H1 (cell line): ENCODE results near the gene CACNA1B. TPM values are rescaled to one million over a fixed set of nuclear protein-coding genes. Genes with fewer than 3 reads are reported as not detected.
A peak's percentile ranks its signal among the peaks of the same experiment; 100 is the strongest.

Source experiments
- CTCF ChIA-PET: fragments of 300-600 bp; sonication (Branson Sonifier 250); formaldehyde crosslinking; loops from one replicate; lab custom pipeline; 2021; ENCODE audit not compliant: partially characterized antibody; lab: Charles Lee
- POLR2A ChIA-PET: fragments of 300-600 bp; sonication (Branson Sonifier 250); formaldehyde crosslinking; loops from one replicate; lab custom pipeline; 2021; ENCODE audit warnings: inconsistent platforms; ENCODE audit not compliant: partially characterized antibody; lab: Charles Lee
- DNase-seq, 2 experiments: peaks; one replicate each; pipeline versions ENCODE4 v3.0.0 to v3.0.0-alpha.2; 2010 to 2022; ENCODE audit warnings: low spot score in 2 of 2, low read depth in 1 of 2, mixed read lengths in 1 of 2
- FAIRE-seq: peaks from 2 replicates; lab custom pipeline; 2011; peaks lifted over from hg19 to GRCh38; lab: Jason Lieb, UNC
- H2AFZ ChIP-seq: 2 replicates; pipeline ENCODE4 v1.8.1; 2012; ENCODE audit warnings: low read length, inconsistent platforms
- H2AK5ac ChIP-seq: 2 replicates; pipeline ENCODE4 v1.6.1; 2013; ENCODE audit warnings: low read depth, low read length
- H2BK120ac ChIP-seq: replicated peaks from 2 replicates; pipeline ENCODE3; 2013; ENCODE audit warnings: low read depth, low read length, inconsistent platforms
- H2BK12ac ChIP-seq: 2 replicates; pipeline ENCODE4 v1.6.1; 2013; ENCODE audit warnings: low read depth, low read length
- H2BK15ac ChIP-seq: 2 replicates; pipeline ENCODE4 v1.6.1; 2013; ENCODE audit warnings: low read length
- H2BK20ac ChIP-seq: 2 replicates; pipeline ENCODE4 v1.6.1; 2013; ENCODE audit warnings: low read length
- H2BK5ac ChIP-seq: 2 replicates; pipeline ENCODE4 v1.6.1; 2013; ENCODE audit warnings: low read depth, low read length
- H3K14ac ChIP-seq: 2 replicates; pipeline ENCODE4 v1.6.1; 2013; ENCODE audit warnings: inconsistent platforms; ENCODE audit not compliant: insufficient read length
- H3K18ac ChIP-seq: 2 replicates; pipeline ENCODE4 v1.6.1; 2013; ENCODE audit warnings: low read length; ENCODE audit errors: extremely low read depth
- H3K23ac ChIP-seq: 2 replicates; pipeline ENCODE4 v1.6.1; 2013; ENCODE audit warnings: inconsistent platforms; ENCODE audit not compliant: insufficient read length
- H3K23me2 ChIP-seq: 2 replicates; pipeline ENCODE4 v1.6.1; 2013; ENCODE audit warnings: low read depth, low read length
- H3K27ac ChIP-seq: 2 replicates; pipeline ENCODE4 v1.6.1; 2011; ENCODE audit warnings: low read depth, low read length, inconsistent platforms
- H3K27me3 ChIP-seq, 4 experiments: replicated peaks in 1 of 4; 1 replicate in 1 of 4; 2 replicates in 3 of 4; pipeline versions ENCODE4 v1.6.1 to v1.8.1; 2011 to 2013; ENCODE audit warnings: low read length in 3 of 4, mild to moderate bottlenecking in 3 of 4, inconsistent platforms in 2 of 4, mixed read lengths in 2 of 4, moderate library complexity in 1 of 4; ENCODE audit not compliant: control insufficient read depth in 3 of 4, insufficient read depth in 3 of 4; ENCODE audit errors: extremely low read depth in 1 of 4
- H3K36me3 ChIP-seq, 4 experiments: 2 replicates each; pipeline versions ENCODE4 v1.6.1 to v1.8.1; 2011 to 2013; ENCODE audit warnings: mild to moderate bottlenecking in 4 of 4, low read length in 3 of 4, moderate library complexity in 2 of 4, control low read depth in 1 of 4, inconsistent platforms in 1 of 4; ENCODE audit not compliant: insufficient read depth in 4 of 4, control insufficient read depth in 2 of 4
- H3K4ac ChIP-seq: replicated peaks from 2 replicates; pipeline ENCODE3; 2013; ENCODE audit warnings: low read length, low read depth, mixed read lengths, inconsistent platforms; ENCODE audit not compliant: insufficient read length
- H3K4me1 ChIP-seq, 4 experiments: replicated peaks in 1 of 4; 1 replicate in 1 of 4; 2 replicates in 3 of 4; pipeline versions ENCODE4 v1.6.1 to v1.8.1; 2011 to 2013; ENCODE audit warnings: low read length in 3 of 4, inconsistent platforms in 2 of 4, mixed read lengths in 1 of 4; ENCODE audit not compliant: insufficient read depth in 4 of 4, control insufficient read depth in 3 of 4
- H3K4me2 ChIP-seq, 2 experiments: 2 replicates each; pipeline versions ENCODE4 v1.6.1 to v1.8.1; 2011 to 2013; ENCODE audit warnings: low read depth in 2 of 2, low read length in 2 of 2, control low read depth in 1 of 2, inconsistent platforms in 1 of 2, mild to moderate bottlenecking in 1 of 2; ENCODE audit not compliant: insufficient read depth in 1 of 2
- H3K4me3 ChIP-seq, 4 experiments: fragments of 200-600, 300-600 bp in 1 of 4; sonication (generic), shearing (Covaris generic), sonication (Bioruptor Twin) in 1 of 4; 2 replicates each; pipeline versions ENCODE4 v1.5.1 to v1.8.1; 2011 to 2016; ENCODE audit warnings: low read length in 4 of 4, low read depth in 3 of 4, control low read depth in 2 of 4, inconsistent platforms in 2 of 4, mild to moderate bottlenecking in 2 of 4, mixed read lengths in 1 of 4, moderate library complexity in 1 of 4; ENCODE audit not compliant: insufficient read depth in 2 of 4; ENCODE audit errors: extremely low read depth in 1 of 4
- H3K56ac ChIP-seq: replicated peaks from 2 replicates; pipeline ENCODE3; 2013; ENCODE audit warnings: low read depth, mild to moderate bottlenecking, mixed read lengths, low read length, inconsistent platforms; ENCODE audit not compliant: insufficient read length
- H3K79me1 ChIP-seq: 2 replicates; pipeline ENCODE4 v1.6.1; 2013; ENCODE audit warnings: low read depth, low read length, control low read depth
- H3K79me2 ChIP-seq, 2 experiments: 2 replicates each; pipeline versions ENCODE4 v1.6.1 to v1.8.1; 2012 to 2013; ENCODE audit warnings: low read length in 2 of 2, mild to moderate bottlenecking in 2 of 2, inconsistent platforms in 1 of 2; ENCODE audit not compliant: insufficient read depth in 2 of 2, control insufficient read depth in 1 of 2
- H3K9ac ChIP-seq, 4 experiments: replicated peaks in 1 of 4; 1 replicate in 1 of 4; 2 replicates in 3 of 4; pipeline versions ENCODE4 v1.6.1 to v1.8.1; 2011 to 2013; ENCODE audit warnings: low read depth in 3 of 4, low read length in 3 of 4, control low read depth in 2 of 4, mild to moderate bottlenecking in 2 of 4, moderate library complexity in 2 of 4, inconsistent platforms in 1 of 4; ENCODE audit errors: extremely low read depth in 1 of 4
- H3K9me3 ChIP-seq, 2 experiments: 2 replicates each; pipeline versions ENCODE4 v1.6.1 to v1.8.1; 2012 to 2013; ENCODE audit warnings: mild to moderate bottlenecking in 2 of 2, moderate library complexity in 2 of 2, control low read depth in 1 of 2, inconsistent platforms in 1 of 2, low read depth in 1 of 2, low read length in 1 of 2, mixed read lengths in 1 of 2; ENCODE audit not compliant: insufficient read depth in 2 of 2
- H4K20me1 ChIP-seq, 2 experiments: replicated peaks in 1 of 2; 2 replicates each; pipeline versions ENCODE3 to v1.8.1; 2011 to 2013; ENCODE audit warnings: inconsistent platforms in 2 of 2, low read length in 2 of 2, mild to moderate bottlenecking in 1 of 2; ENCODE audit not compliant: insufficient read depth in 2 of 2, control insufficient read depth in 1 of 2
- H4K5ac ChIP-seq: 2 replicates; pipeline ENCODE4 v1.6.1; 2013; ENCODE audit warnings: low read length, low read depth, mixed read lengths, inconsistent platforms; ENCODE audit not compliant: insufficient read length
- H4K8ac ChIP-seq: 2 replicates; pipeline ENCODE4 v1.8.0; 2013; ENCODE audit warnings: mild to moderate bottlenecking, moderate library complexity, low read length, inconsistent platforms; ENCODE audit not compliant: insufficient read depth; ENCODE audit errors: extremely low read depth
- H4K91ac ChIP-seq: replicated peaks from 2 replicates; pipeline ENCODE3; 2013; ENCODE audit warnings: low read length, mixed read lengths, inconsistent platforms; ENCODE audit not compliant: insufficient read length
- CHD2 ChIP-seq: IDR thresholded peaks from 2 replicates; pipeline ENCODE4 v1.6.1; 2012; ENCODE audit warnings: low read length, improper control_type of control experiment
- CTCF ChIP-seq, 3 experiments: IDR thresholded peaks; 1 replicate in 2 of 3; 2 replicates in 1 of 3; pipeline versions ENCODE4 v1.5.1 to v1.6.1; 2011; ENCODE audit warnings: low read length in 3 of 3, mild to moderate bottlenecking in 3 of 3, inconsistent platforms in 2 of 3, low read depth in 1 of 3, moderate library complexity in 1 of 3; ENCODE audit not compliant: insufficient read depth in 1 of 3; ENCODE audit errors: control extremely low read depth in 1 of 3
- GTF2F1 ChIP-seq: IDR thresholded peaks from 2 replicates; pipeline ENCODE4 v1.6.1; 2012; ENCODE audit warnings: low read depth, low read length, improper control_type of control experiment, borderline replicate concordance
- JUND ChIP-seq: IDR thresholded peaks from 2 replicates; pipeline ENCODE4 v1.6.1; 2011; ENCODE audit warnings: mild to moderate bottlenecking, improper control_type of control experiment, low read length
- WGBS, 2 experiments: shearing (Covaris generic) in 1 of 2; methylation state at CpG; one replicate each; pipeline versions ENCODE4 v1.1.6 to v1.1.7; 2013 to 2015; ENCODE audit warnings: low lambda C conversion rate in 2 of 2, mixed read lengths in 2 of 2, inconsistent platforms in 1 of 2, low coverage in 1 of 2, missing lambda C conversion rate in 1 of 2; ENCODE audit not compliant: insufficient replicate concordance in 2 of 2, insufficient coverage in 1 of 2, insufficient read length in 1 of 2; ENCODE audit errors: extremely low coverage in 1 of 2, missing lambda C conversion rate in 1 of 2; 5-methylcytosine and 5-hydroxymethylcytosine counted together
- polyA plus RNA-seq, 7 experiments: library from polyadenylated mRNA; depleted of rRNA in 3 of 7; stranded (reverse) in 5 of 7; unstranded in 2 of 7; fragments of >200 nt in 5 of 7; fragments of 200-250 nt in 2 of 7; gene quantifications; 1 replicate in 5 of 7; 2 replicates in 1 of 7; 4 replicates in 1 of 7; pipeline versions ENCODE4 v1.2.1 to v1.2.3, GENCODE V29; 2011 to 2013; ENCODE audit warnings: missing spikeins in 2 of 7, mixed read lengths in 2 of 7
- total RNA-seq: library from RNA; stranded (reverse); fragmentation: NEBNext Ultra II Directional; extraction: Animal tissue kit (Norgen Biotek cat#: 25700); gene quantifications from 2 replicates; pipeline ENCODE4 v1.2.1, GENCODE V29; 2021

The CACNA1B gene
- total and polyA plus RNA-seq, 2 of the 8 experiments (the other 6 are each of a cell fraction or from before 2014, with no cell fraction given) = 1.5 to 5.7 TPM

GRCh38 chr9:138062196-138062595, 184.6 kb downstream of the CACNA1B start:
- no peak for TF ChIP-seq CHD2
- no peak for TF ChIP-seq CTCF (IDR thresholded peaks at IDR 0.05; ENCODE audit: control extremely low read depth in 1 of 3, insufficient read depth in 1 of 3, low read depth in 1 of 3, low read length in 3 of 3)
- no peak for TF ChIP-seq JUND
- TF ChIP-seq GTF2F1 = no peak
- no peaks in the 10 kb centered on the region for H3K79me2 ChIP-seq
- H4K20me1 ChIP-seq = no peaks in the 10 kb centered on the region
- H2AK5ac ChIP-seq = no peak overlapping the region
- H3K14ac ChIP-seq = no peak overlapping the region
- no peak overlapping the region; a peak in 1 of 8 replicates for H3K4me3 ChIP-seq
- peaks cover 48 to 85% of the 10 kb centered on the region in 2 experiments for H3K9me3 ChIP-seq
- H2BK15ac ChIP-seq = no peak overlapping the region
- H3K27me3 ChIP-seq = no peaks in the 10 kb centered on the region
- DNase-seq = no peak
- H4K91ac ChIP-seq = no peak overlapping the region
- no peaks in the 10 kb centered on the region for H3K79me1 ChIP-seq
- H3K18ac ChIP-seq = no peak overlapping the region
- no peak overlapping the region for H2BK20ac ChIP-seq
- H3K23me2 ChIP-seq = no peaks in the 10 kb centered on the region
- no peak overlapping the region for H3K9ac ChIP-seq
- H2BK120ac ChIP-seq = no peak overlapping the region
- ChIA-PET POLR2A (no interaction called here), CTCF (interaction anchor here (1.0 to 1.9 kb wide), 2 partner anchors 11 to 45 kb away, joined by 3 to 4 read pairs; no protein-coding TSS in a partner anchor)
- H4K8ac ChIP-seq = peak overlapping the region; percentile 79
- H3K56ac ChIP-seq = no peak overlapping the region
- no peak overlapping the region for H2BK5ac ChIP-seq
- peaks cover 0 to 10% (median 2%) of the 10 kb centered on the region in 4 experiments; a peak in 3 of 8 replicates for H3K36me3 ChIP-seq
- no peak overlapping the region for H3K23ac ChIP-seq
- no peak overlapping the region for H2BK12ac ChIP-seq
- no peak overlapping the region for H3K4me2 ChIP-seq
- H3K4me1 ChIP-seq = no peaks in the 10 kb centered on the region; a peak in 1 of 7 replicates
- H3K4ac ChIP-seq = no peak overlapping the region
- FAIRE-seq = no peak
- no peak overlapping the region for H2AFZ ChIP-seq
- H4K5ac ChIP-seq = no peak overlapping the region
- no peak overlapping the region for H3K27ac ChIP-seq
- WGBS, 2 experiments = 92% methylated on average over 7 of the region's 7 CpGs; no CpG with 5 or more reads in 1 of the 2 experiments
